ENCODE measurements around the gene TPD52L1. TPM values are rescaled to one million over a fixed set of nuclear protein-coding genes. Genes with fewer than 3 reads are reported as not detected.

TPD52L1 gene
- total and polyA plus RNA-seq, 7 donors: 8.1 to 98.9 (median 61.0) TPM

DNA sequence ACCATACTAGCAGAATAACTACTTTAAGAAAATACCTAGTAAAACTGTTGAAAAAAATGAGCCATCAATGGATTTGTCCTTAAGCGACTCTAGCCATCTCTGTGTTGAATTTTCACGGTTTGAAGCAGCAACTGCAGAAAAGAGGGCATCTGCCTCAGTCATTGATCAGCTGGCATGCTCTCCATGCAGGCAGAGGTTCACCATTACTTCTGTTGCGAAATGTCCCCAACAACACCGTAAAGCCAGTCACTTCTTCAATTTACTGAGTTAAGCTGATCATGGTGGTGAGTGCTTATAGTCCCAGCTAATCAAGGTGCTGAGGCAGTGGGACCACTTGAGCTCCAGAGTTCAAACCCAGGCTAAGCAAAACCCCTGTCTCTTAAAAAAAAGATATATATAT lies 11.1 kb downstream of the TPD52L1 start:
- Histone ChIP-seq H3K27me3 (no peaks in the 10 kb centered on the region), H3K4me1 (peaks cover 0 to 30% (median 19%) of the 10 kb centered on the region in 4 donors), H3K9me3 (no peaks in the 10 kb centered on the region), H3K4me3 (no peak overlapping the region), H3K27ac (peak overlapping the region in 1 of 4 donors; percentile 25), H3K36me3 (no peaks in the 10 kb centered on the region)
- TF ChIP-seq POLR2A (IDR thresholded peaks at IDR 0.05) (no peak), POLR2AphosphoS5 (IDR thresholded peaks at IDR 0.05) (no peak), EP300 (IDR thresholded peaks at IDR 0.05) (no peak)
- TF ChIP-seq, protein P1, sequence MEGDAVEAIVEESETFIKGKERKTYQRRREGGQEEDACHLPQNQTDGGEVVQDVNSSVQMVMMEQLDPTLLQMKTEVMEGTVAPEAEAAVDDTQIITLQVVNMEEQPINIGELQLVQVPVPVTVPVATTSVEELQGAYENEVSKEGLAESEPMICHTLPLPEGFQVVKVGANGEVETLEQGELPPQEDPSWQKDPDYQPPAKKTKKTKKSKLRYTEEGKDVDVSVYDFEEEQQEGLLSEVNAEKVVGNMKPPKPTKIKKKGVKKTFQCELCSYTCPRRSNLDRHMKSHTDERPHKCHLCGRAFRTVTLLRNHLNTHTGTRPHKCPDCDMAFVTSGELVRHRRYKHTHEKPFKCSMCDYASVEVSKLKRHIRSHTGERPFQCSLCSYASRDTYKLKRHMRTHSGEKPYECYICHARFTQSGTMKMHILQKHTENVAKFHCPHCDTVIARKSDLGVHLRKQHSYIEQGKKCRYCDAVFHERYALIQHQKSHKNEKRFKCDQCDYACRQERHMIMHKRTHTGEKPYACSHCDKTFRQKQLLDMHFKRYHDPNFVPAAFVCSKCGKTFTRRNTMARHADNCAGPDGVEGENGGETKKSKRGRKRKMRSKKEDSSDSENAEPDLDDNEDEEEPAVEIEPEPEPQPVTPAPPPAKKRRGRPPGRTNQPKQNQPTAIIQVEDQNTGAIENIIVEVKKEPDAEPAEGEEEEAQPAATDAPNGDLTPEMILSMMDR (IDR thresholded peaks at IDR 0.05): no peak
- no peak for DNase-seq
- intact Hi-C loops (cut with DNase I): no loop called here
- WGBS, 2 donors: 78 to 81% methylated on average over 4 of the region's 4 CpGs

DNA sequence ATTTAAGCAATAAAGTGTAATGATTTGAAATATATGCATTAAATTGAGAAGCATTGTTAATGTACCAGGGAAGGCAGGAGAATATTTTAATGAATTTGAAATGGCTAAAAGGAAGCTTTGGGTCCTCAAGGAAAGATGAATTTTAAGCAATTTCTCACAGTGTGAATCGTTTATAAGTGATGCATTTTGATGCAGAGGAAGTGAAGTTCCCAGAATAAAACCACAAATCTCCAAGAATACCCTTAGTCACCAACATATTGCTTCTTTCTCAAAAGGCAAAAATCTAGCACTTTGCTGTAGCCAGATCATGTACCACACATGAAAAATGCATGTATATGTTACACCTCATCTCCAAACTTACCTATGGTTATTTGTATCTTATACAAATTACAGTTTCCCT lies 11.7 kb downstream of the TPD52L1 start:
- H3K9me3 ChIP-seq: no peaks in the 10 kb centered on the region
- no peaks in the 10 kb centered on the region for H3K36me3 ChIP-seq
- H3K4me3 ChIP-seq: no peak overlapping the region
- no peak for DNase-seq
- WGBS, 2 donors: 40 to 56% methylated on average over 1 of the region's 1 CpG
- intact Hi-C loops (cut with DNase I): no loop called here
- H3K4me1 ChIP-seq: peaks cover 0 to 33% (median 20%) of the 10 kb centered on the region in 4 donors
- TF ChIP-seq, protein P1 (IDR thresholded peaks at IDR 0.05): no peak
- TF ChIP-seq POLR2AphosphoS5 (IDR thresholded peaks at IDR 0.05) (no peak), EP300 (IDR thresholded peaks at IDR 0.05) (no peak), POLR2A (IDR thresholded peaks at IDR 0.05) (no peak)
- H3K27me3 ChIP-seq: no peaks in the 10 kb centered on the region
- no peak overlapping the region for H3K27ac ChIP-seq

DNA sequence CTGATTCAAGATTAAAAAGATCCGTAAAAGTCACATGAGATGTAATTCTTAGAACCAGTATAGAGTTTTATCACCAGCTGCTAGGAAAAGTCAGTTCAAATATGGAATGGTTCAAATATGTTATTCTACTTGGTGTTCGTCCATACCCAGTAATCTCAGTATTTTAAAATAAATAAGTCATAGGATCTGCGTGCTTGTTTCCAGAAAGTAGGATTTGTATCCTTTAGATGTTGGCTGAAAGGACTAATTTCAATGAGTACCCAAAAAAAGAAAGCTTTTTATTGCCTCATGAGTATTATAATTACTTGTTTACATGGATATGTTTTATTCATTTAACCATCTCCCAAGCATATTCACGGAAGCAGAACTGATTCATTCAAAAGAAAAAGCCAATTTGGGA lies 12.2 kb downstream of the TPD52L1 start:
- H3K9me3 ChIP-seq: no peaks in the 10 kb centered on the region
- intact Hi-C loops (cut with DNase I): no loop called here
- no peak for TF ChIP-seq POLR2A (IDR thresholded peaks at IDR 0.05)
- no peak for TF ChIP-seq EP300 (IDR thresholded peaks at IDR 0.05)
- TF ChIP-seq POLR2AphosphoS5 (IDR thresholded peaks at IDR 0.05): no peak
- TF ChIP-seq, protein P1 (IDR thresholded peaks at IDR 0.05): no peak
- H3K36me3 ChIP-seq: no peaks in the 10 kb centered on the region
- WGBS, 2 donors: 76 to 85% methylated on average over 4 of the region's 4 CpGs
- H3K27me3 ChIP-seq: no peaks in the 10 kb centered on the region
- H3K4me1 ChIP-seq: peaks cover 0 to 33% (median 23%) of the 10 kb centered on the region in 4 donors
- DNase-seq: no peak
- no peak overlapping the region for H3K4me3 ChIP-seq
- no peak overlapping the region for H3K27ac ChIP-seq

DNA sequence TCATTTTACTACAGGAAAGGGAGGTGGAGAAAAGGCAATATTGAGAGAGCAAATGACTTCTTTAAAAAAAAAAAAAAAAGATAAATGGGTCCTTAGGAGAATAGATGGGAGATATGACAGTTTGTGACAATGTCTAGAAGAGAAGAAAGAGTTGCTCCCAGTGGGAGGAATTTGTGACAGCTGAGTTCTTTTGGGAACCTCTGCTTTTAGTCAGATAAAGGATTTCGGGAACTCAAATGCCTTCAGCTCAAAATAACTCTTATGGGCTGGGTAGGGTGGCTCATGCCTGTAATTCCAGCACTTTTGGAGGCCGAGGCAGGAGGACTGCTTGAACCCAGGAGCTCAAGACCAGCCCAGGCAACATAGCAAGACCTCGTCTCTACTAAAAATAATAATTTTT lies 13.1 kb downstream of the TPD52L1 start:
- H3K4me3 ChIP-seq: no peak overlapping the region
- DNase-seq: no peak
- intact Hi-C loops (cut with DNase I): no loop called here
- WGBS, 2 donors: 89 to 93% methylated on average over 3 of the region's 3 CpGs
- peaks cover 0 to 30% (median 22%) of the 10 kb centered on the region in 4 donors for H3K4me1 ChIP-seq
- H3K27me3 ChIP-seq: no peaks in the 10 kb centered on the region
- H3K27ac ChIP-seq: no peak overlapping the region
- no peaks in the 10 kb centered on the region for H3K9me3 ChIP-seq
- TF ChIP-seq POLR2A (IDR thresholded peaks at IDR 0.05) (no peak), POLR2AphosphoS5 (IDR thresholded peaks at IDR 0.05) (no peak), EP300 (IDR thresholded peaks at IDR 0.05) (no peak)
- TF ChIP-seq, protein P1 (IDR thresholded peaks at IDR 0.05): no peak
- H3K36me3 ChIP-seq: no peaks in the 10 kb centered on the region

DNA sequence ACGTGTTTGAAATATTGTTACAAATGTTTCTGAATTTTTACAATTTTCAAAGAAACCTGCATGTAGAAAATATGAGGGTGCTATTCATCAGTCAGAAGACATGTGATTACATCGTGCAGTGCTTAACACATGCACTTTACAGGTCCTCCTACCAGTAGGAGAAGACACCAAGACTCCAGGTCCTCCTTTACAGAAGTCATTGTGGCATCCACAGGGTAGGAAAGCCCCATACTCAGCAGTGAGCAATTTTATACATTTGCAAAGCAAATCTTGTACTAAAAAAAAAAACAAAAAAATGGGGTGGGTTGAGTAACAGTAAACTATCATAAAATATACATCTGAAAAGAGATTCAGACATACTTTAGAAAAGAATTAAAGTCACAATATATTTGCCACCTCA lies 14.0 kb downstream of the TPD52L1 start:
- Histone ChIP-seq H3K4me3 (no peak overlapping the region), H3K27me3 (no peaks in the 10 kb centered on the region), H3K36me3 (no peaks in the 10 kb centered on the region), H3K4me1 (peaks cover 0 to 30% (median 22%) of the 10 kb centered on the region in 4 donors), H3K9me3 (no peaks in the 10 kb centered on the region), H3K27ac (no peak overlapping the region)
- TF ChIP-seq EP300 (IDR thresholded peaks at IDR 0.05): no peak
- no peak for TF ChIP-seq POLR2A (IDR thresholded peaks at IDR 0.05)
- TF ChIP-seq, protein P1 (IDR thresholded peaks at IDR 0.05): no peak
- no peak for DNase-seq
- intact Hi-C loops (cut with DNase I): no loop called here
- WGBS, 2 donors: 86 to 88% methylated on average over 2 of the region's 2 CpGs
